ENCODE measurements around the gene LRRC4.

The LRRC4 gene

DNA sequence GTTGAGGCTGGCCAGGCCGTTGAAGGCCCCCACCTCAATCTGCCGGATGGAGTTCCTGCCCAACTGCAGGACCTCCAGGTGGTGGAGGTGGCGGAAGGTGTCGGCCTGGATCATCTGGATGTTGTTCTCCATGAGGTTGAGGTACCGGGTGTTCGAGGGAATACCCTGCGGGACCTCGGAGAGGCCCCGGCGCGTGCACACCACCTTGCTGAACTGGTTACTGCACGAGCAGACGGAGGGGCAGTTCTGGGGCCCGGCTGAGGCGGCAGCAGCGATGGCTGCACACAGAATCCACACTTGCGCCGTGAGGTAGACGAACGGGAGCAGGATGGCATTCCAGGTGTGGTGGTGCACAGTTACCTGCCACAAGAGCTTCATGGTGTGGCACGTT, 979 bp downstream of the LRRC4 start:
- no peak for DNase-seq

DNA sequence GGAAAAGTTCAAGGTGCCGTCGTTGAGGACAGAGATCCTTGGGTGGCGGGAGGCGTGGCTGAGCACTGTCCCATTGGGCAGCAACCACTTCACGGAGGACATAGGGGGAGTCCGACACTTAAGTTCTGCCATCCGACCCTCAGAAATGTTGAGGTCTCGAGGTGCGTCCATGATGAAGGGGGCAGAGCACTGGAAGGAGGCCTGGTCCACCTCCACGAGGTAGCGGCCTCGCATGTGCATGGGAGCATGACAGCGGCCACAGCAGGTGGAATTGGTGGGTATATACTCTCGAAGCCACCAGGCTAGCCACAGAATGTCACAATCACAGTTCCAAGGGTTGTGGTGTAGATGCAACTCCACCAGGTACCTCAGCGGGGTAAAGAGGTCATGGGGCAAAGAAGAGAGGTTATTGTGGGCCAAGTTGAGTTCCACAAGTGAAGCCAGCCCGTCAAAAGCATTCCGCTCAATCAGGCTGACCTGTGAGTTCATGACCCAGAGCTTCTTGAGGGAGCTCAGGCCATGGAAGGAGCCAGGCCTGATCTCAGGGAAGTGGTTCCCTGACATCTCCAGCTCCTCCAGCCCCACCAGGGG, 1.7 kb downstream of the LRRC4 start:
- no peak for DNase-seq

DNA sequence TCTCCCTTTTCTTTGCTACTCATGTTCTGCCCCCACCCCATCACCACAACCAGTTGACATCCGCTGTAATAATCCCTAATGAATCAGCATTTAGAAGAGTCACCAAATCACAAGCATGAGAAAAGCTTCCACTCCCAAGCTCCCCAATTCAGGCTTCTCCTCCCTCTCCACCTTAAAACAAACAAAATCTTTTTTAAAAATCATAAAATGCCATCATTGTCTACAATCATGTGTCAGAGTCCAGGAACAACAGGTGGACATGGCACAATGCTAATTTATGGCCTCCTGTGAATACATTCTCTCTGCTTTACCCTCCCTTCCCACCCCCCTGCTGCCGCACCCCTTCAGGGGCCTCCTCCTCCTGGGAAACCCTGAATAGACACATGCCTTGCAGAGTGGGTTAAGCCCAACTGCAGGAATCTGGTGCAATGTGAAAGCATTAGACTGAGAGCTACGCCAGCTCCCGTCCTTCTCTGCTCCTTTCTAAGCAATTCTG, 3.7 kb downstream of the LRRC4 start:
- no peak for DNase-seq

DNA sequence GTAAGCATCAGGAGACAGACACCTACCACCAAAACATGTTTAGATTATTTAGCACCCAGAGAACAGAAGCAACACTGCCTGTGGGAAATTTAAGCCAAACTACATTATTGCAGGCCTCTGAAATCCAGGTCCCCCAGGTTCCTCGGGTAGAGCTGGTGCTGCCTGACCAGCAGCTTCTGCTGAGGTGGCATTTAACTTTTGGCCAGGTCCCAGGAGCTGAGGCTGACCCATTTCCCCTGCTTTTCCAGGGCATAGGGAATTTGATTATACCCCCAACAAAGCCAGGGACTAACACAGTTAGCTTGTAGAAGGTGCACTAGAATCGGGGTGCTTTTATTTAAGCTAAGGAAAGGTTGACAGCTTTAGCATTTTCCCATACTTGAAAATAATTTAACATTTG, 4.7 kb downstream of the LRRC4 start:
- no peak for DNase-seq

DNA sequence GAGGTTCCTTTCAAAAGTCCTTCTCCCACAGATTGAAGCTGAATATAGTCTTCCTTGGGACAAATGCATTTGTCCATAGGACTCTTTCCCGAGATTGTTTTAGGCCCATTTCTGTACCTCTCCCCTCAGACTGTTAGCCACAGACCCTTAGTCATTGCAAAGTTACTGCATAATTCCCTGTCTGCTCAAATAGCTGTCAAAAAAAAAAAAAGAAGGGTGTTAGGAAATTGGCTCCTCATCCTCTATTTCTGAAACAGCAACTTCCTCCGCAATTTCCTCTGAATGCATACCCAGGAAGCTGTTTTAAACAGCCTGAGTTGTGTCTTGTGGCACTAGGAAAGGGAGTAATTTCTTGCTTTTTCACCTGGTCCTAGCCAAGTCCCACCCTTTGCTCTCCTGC, 5.4 kb downstream of the LRRC4 start:
- DNase-seq = no peak

DNA sequence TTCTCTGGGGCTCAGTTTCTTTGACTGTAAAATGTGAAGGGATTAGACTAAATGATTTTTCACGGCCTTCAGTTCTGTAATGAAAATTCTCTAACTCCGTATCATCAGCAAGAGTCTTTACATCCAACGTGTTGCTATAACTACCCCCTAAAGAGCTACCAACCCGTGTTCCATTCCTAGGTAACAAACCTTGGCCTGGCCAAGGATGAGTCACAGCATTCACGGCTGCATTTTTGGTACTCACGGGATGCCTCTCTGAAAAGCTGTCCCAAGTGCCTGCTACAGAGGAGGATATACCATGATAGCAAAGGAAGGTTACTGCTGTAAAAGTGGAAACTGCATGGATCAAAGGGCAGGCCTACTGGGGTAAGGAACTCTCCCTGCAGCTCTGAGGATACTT, 5.9 kb downstream of the LRRC4 start:
- no peak for DNase-seq

DNA sequence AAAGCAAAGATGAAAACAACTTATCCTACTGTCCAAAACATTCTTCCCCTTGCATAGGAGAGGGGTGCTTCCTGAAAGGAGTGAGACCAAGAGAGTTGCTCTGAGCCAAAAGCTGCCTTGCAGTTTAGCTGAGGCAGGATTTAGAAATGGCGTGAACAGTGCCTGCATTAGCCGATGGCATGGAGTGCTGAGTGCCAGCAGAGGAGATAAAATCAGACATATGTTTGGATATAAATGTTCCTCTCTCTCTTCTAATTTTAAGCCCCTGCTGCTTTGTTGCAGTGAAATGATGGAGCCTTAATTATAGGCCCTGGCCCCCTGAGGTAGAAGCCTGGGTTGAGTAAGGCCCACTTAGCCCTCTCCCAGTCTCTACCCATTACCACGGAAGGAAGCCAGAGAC, 7.1 kb downstream of the LRRC4 start:
- no peak for DNase-seq

DNA sequence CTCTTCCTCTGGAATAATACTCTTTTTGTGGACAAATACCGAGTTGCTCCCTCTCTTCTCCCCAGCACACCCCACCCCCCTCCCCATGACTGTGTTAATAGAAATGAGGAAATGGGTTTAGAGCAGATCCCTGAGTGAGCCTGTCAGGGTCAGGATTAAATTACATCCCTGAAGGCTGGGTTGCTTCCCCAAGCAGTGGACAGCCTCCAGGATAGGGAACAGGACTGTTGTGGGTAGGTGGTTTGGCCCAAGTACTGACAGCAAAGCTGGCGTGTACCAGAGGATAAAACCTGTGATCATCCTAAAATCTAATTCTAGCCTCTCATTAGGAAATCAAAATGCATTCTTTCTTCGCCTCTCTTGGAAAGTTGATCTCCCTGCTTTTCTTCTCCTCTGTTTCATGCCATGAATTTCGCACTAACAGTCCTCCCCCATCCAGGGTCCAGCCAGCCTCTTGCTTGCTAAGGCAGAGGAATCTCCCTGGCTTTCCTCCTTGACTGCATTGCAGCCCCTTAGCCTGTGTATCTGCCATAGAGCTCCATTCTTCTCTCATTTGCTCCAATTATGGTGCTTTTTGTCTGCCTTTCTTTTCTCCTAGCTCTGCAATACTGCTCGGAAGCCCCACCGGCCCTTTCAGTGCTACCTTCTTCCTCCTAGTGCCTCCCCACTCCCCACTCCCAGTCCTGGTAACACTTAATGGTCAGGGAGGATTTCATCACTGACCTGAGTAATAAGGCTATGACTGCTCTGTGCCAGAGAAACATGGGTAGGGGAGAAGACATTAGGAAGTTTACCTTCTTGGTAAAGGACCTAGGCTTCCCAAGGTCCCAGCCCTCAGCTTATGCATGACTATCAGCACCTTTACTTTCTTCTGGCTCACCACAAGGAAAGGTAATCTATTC, 8.4 kb downstream of the LRRC4 start:
- no peak for DNase-seq

DNA sequence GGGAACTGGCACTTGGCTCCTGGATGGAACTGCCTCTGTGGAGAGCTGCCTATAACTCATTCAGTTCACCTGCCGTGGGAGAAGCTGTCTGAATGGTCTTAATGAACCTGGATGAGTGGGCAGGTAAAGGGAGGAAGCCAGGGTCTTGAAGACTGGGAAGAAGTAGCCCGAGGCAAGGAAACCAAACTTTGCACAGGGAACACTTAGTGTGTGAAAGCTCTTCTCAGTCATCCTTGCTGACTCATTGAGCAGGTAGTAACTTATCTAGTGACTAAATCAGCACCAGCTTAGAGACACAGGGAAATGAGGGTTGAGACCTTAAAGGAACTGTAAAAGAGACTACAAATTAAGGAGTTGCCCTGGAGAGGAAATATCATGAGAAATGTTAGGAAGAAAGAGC, 9.9 kb downstream of the LRRC4 start:
- DNase-seq = no peak

DNA sequence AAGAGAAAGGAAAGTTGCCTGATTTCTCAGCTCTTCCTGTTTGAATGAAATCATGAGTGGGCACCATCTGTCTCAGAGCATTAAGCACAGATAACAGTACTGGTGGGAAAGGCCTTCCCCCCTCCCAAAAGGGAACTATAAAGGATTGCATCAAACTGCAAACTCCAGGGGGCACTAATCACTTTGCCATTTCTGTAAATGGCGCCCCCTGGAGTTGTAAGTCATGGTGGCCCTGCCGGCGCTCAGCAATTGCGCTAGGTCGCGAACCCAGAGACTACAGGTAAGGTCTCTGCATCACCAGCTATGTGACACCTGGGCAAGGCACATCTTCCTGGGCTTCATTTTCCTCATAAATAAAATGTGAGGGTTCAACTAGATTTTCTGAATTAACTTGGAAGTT, 11.1 kb downstream of the LRRC4 start:
- peak; percentile 53 to 54 for DNase-seq

DNA sequence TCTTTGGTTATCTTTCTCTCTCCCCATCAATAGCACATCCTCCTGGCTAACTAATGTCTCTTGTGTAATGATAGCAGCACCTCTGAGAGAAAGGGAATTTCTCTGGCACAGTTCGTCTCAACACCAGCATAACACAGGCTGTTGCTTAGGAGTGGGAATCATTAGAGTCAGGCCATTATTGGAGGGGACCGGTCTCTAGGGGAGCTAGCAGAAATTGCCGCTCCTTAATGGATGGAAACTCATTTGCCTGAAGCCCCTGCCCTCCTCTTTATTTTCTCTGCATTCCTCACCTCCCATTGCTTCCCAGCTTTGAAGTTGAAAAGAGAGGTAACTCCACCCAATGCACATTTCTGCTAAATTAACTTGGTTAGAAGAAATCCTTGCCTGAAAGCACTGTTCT, 11.9 kb downstream of the LRRC4 start:
- no peak for DNase-seq

DNA sequence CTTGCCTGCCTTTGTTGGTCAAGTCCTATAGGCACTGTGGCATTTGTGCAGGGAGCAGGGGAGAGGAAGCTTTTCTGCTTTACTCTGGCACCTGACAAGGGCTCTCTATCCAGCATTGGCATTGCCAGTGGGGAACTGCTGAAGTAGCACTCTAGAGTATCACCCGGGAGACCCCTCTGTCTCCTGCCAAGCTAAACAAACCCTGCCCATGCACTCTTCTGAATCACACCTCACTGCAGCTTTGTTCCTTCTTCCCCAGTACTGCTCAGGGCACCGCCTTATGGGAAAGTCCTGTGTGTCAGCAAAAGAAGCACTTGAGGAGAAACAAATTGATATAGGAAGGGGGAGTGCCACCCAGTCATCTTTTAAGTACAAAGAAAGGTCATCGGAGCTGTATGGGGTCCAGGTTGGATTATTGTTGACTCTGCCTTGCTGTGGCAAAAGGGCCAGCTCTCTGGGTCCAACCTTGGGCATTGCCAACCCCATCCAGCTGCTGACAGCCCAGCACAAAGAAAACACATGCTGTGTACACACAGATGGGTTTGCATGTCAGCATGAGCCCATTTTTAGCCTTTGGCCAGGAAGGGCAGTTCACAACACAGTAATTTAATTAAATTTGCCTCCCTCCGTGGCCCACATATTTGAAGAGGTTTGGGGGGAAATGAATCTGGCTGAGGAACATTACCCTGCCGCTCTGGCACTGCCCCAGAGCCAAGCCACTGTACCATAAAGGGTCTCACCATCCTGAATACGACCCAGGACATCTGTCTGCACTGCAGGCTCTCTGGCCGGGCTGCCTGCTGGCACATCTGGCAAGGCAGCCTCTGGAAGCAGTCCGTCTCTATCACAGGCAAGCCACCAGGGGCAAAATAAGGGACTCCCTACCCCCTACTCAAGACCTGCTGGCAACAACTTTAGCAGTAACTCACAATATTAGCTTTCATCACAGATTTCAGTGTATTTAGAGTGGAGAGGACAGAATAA, 13.1 kb downstream of the LRRC4 start:
- no peak for DNase-seq

DNA sequence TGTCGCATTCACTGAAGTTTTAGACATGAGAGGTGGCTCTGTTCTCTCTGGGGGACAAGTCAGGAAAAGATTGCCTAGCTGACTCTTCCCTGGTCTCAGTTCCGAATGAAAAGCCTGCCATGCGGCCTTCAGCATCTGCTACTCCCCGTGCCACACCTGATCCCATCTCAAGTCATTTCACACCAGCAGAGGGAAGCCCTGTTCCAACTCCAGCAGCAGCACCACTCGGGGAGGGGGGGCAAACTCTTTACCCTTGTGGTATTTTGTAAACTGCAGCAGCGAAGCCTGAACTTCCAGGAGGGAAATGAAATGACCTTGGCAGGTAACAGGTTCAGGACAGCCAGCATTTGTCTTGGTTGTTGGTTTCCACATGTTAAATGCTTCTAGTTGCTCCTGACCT, 13.8 kb downstream of the LRRC4 start:
- no peak for DNase-seq

DNA sequence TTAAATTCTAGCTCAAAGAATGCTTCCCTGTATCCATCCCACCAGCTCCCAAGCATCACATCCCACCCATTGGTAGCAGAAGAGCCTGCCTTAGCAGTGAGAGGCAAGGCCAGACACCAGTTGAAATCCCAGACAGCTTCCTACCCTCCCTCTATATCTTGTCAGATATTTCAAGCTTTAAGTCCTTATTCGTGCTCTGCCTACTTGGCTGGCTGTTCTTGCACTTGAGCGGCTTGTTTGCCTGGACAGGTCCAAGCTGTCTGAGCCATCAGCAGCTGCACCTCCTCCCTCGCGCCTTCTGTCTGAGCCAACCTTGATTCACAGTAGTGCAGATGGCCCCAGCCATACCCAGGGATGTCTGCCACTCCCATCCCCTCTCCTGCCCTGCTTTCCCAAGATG, 16.4 kb downstream of the LRRC4 start:
- DNase-seq = no peak

DNA sequence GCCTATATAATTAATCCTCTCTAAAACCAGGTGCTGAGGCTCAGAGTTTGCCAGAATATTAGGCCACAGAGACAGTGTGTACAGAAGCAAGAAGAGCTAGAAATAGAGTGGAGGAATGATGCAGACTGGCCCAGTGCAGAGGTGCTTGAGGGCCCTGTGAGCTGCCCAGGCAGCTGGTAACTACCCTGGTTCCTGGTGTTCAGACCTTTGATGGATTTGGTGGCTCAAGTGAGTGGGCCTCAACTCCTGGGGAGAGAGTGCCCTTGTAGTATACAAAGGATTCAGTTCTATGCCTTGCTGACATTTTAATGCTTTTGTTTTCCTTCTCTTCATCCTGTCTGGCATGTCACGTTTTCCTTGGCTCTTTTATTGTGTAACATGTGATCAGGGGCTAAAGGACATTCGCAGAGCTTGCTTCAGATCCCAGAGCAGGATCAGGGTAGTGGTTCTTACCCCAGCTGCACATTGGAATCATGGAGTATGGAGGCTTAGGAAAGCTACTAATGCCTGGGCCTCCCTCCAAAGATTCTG, 20.0 kb downstream of the LRRC4 start:
- no peak for DNase-seq

DNA sequence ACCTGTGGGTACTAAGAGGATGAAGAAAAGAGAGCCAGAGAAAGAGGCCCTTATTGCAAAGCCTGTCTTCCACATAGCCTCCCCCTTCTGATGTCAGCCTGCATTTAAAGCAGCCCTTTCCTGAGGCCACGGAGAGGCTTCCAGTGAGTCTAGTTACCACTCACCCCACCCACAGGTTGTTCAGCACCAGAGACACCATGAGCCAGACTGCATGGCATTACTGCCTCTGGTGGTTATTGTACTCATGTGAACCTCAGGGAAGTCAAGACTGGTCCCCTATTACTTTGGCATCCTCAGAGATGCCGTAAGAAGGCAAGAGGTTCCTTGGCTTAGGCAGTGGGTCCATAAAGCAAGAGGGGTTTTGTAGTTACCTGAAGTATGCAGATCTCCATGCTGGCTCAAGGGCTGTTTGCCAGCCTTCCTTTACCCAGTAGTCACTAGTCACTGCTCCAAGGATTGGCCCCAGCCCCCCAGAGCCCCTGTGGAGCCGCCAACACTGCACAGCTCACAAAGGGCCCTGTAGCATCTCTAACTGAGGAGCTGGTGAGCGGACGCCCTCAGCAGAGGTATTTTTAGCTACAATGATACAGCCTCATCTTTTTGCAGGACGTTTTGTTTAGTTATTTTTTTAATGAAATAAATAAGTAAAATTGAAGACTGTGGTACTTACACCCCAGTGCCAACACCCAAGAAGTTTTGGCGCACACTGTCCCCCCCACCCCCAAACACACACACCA, 20.7 kb downstream of the LRRC4 start:
- no peak for DNase-seq

DNA sequence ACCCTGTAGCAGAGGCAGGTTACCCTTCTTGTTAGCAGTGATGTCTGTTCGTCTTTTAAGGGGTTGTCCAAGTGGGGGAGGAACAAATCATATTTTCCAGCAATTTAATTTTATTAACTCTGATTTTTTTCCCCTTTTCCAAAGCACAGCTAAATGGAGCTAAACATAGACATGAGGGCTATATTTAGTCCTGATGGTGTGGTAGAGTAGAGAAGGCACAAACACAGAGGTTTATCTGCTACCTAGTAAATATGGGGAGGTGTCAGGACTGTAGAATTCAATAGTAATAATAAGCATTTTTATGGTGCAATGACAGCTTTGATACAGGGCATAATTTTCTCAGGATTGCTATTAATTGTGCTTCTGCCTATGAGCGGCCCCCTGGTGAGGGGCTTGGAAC, 22.5 kb downstream of the LRRC4 start:
- DNase-seq = no peak

DNA sequence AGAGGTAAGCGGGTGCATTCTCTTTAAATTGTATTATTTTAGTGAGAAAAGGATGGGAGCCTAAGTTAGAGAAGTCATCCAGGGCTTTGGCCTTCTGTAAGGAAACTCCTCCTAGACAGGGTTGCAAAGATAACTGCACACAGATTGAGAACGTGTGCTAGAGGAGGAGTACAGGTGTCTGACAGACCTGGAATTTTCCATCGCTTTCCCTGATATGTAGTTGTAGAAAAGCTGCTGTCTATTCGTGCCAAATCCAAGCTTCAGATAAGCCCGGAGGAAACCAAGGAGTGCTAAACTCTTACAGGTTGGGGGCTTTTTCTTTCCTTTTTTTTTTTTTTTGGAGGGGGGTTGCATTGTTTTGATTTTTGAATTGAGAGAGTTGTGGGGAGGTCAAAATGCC, 23.1 kb downstream of the LRRC4 start:
- DNase-seq = no peak

DNA sequence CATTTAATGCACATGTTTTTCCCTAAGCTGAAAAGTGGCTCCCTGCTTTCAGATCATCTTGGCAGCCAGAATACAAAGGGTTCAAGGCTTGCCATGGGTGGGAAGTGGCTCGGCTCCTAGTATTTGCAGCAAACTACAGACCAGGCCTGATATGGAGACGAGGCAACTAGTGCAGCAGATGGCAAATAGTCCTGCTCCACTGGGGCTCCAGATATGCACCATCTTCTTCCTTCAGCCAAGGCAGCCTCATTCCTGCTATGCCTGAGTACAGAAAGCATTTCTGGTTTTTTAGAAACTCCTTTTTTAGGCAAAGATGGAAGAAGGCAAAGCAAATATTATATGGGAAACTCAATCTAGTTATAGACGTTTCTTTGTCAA, 23.9 kb downstream of the LRRC4 start:
- no peak for DNase-seq

DNA sequence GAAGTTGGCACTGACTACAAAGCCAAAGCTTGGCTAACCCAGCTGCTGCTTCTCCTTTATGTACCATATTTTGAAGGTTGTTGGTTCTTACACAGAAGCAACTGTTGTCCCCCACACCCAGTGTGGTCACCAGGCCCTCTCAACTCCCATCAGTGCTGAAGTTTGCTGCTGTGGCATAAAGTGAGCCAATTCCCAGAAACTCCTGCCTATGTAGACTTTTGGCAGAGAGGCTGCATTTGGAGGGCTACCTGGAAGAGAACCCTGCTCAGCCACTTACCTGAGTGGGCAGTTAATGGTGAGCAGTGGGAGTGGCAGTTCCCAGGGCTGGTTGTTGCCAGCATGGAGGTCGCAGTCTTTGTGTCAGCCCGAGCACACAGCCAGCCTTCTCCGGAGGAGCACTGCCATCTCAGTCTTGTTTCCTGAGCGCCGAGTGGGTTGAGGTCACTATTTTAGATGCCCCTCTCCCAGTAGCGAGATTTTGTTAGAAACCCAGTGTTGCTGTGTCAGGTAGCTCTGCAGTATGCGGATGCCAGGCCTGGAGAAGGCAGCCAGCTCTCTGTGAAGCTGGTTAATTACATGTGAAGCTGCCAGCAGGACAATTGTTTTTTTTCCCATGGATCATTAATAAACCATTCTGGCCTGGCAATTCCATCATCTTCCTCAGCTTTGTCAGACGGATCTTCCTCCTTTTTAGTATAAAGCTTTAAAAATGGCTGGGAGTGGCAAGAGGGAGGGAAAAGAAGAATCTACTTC, 24.5 kb downstream of the LRRC4 start:
- no peak for DNase-seq

DNA sequence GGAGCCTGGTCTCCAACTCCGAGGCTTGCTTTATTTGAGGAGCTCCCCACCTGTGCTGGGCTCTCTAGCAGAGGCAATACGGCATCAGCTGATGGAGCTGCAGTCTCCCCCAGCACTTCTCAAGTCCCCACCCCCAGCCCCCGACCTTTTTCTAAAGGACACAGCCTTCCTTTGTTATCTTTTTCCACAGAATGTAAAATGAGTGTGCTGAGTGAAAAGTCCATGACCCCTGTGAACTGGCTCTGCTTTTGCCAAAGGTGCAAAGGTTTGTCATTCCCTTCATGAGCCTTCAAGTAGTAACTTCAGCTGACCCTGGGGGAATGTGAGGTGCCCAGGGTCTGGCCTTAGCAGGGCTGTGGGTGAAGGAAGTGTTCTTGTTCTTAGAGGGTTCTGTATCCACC, 25.5 kb downstream of the LRRC4 start:
- DNase-seq = no peak

DNA sequence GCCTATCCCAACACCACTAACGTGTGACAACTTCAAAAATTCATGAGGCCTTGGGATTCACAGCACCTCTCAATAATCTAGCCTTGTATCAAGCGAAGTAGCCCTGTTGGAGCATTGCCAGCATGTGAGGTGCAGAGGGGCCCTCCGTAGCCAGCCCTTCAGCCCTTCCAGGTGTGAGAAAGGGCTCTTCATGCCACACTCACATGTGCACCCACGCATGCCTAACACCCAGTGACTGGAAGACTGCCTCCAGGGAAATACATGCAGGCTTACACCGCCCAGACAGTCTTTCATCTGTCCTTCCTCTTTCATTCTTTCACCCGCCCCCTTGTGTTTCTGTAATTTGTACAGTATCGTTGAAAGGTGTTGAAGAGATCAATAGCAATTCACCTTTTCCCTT, 26.1 kb downstream of the LRRC4 start:
- DNase-seq = no peak

Measured in activated T-cell treated with anti-CD3 and anti-CD28 coated beads, Interleukin-2, amount 50 U/mL, for 48 hours (primary cell).